Measurements from ENCODE around the gene GPR50. TPM values are rescaled to one million over a fixed set of nuclear protein-coding genes. Genes with fewer than 3 reads are reported as not detected.

GPR50 gene
- total RNA-seq, 6 donors from 2014 or later, result not detected

- 88% methylated on average over 7 of the region's 7 CpGs; no CpG with 5 or more reads in 1 of the 2 donors for WGBS, 2 donors
- Histone ChIP-seq H3K27me3 (peaks cover 0 to 12% (median 0%) of the 10 kb centered on the region in 4 donors), H3K9me3 (peaks cover 0 to 7% (median 0%) of the 10 kb centered on the region in 4 donors), H3K4me3 (no peak overlapping the region), H3K4me1 (peaks cover 0 to 7% (median 0%) of the 10 kb centered on the region in 4 donors), H3K27ac (no peak overlapping the region), H3K36me3 (no peaks in the 10 kb centered on the region)
- DNase-seq (no peak), ATAC-seq (ENCODE audit: low FRiP score in 2 of 2) (no peak)
- TF ChIP-seq POLR2AphosphoS5 (IDR thresholded peaks at IDR 0.05), result no peak
- no peak for TF ChIP-seq EP300 (IDR thresholded peaks at IDR 0.05)
- TF ChIP-seq CTCF (IDR thresholded peaks at IDR 0.05), result no peak
- TF ChIP-seq POLR2A (IDR thresholded peaks at IDR 0.05), result no peak
Measured at GRCh38 chrX:151181088-151181487, 4.7 kb downstream of the GPR50 start.

- TF ChIP-seq POLR2A (IDR thresholded peaks at IDR 0.05), result no peak
- TF ChIP-seq POLR2AphosphoS5 (IDR thresholded peaks at IDR 0.05), result no peak
- no peak for TF ChIP-seq EP300 (IDR thresholded peaks at IDR 0.05)
- no peak for TF ChIP-seq CTCF (IDR thresholded peaks at IDR 0.05)
- Histone ChIP-seq H3K4me3 (no peak overlapping the region), H3K27ac (no peak overlapping the region), H3K4me1 (no peaks in the 10 kb centered on the region), H3K9me3 (no peaks in the 10 kb centered on the region), H3K36me3 (no peaks in the 10 kb centered on the region), H3K27me3 (no peaks in the 10 kb centered on the region)
- DNase-seq (no peak), ATAC-seq (ENCODE audit: low FRiP score in 2 of 2) (no peak)
- 53 to 54% methylated on average over 6 of the region's 6 CpGs for WGBS, 2 donors
Measured at GRCh38 chrX:151183233-151183753, 6.9 kb downstream of the GPR50 start.

- Histone ChIP-seq H3K4me1 (no peaks in the 10 kb centered on the region), H3K36me3 (no peaks in the 10 kb centered on the region), H3K4me3 (no peak overlapping the region), H3K27ac (no peak overlapping the region), H3K27me3 (no peaks in the 10 kb centered on the region), H3K9me3 (no peaks in the 10 kb centered on the region)
- ATAC-seq (ENCODE audit: low FRiP score in 2 of 2), result no peak
- DNase-seq, result no peak
- 21 to 36% methylated on average over 13 to 14 of the region's 14 CpGs for WGBS, 2 donors
- TF ChIP-seq POLR2AphosphoS5 (IDR thresholded peaks at IDR 0.05) (no peak), POLR2A (IDR thresholded peaks at IDR 0.05) (no peak)
Measured at GRCh38 chrX:151183912-151184565, 7.7 kb downstream of the GPR50 start.

GRCh38 chrX:151184705-151185104, 8.3 kb downstream of the GPR50 start:
- H3K36me3 ChIP-seq, result no peaks in the 10 kb centered on the region
- H3K27ac ChIP-seq, result no peak overlapping the region
- ATAC-seq (ENCODE audit: low FRiP score in 2 of 2) (no peak), DNase-seq (no peak)
- no peaks in the 10 kb centered on the region for H3K9me3 ChIP-seq
- H3K4me1 ChIP-seq, result no peaks in the 10 kb centered on the region
- 72 to 77% methylated on average over 2 of the region's 2 CpGs for WGBS, 2 donors
- no peaks in the 10 kb centered on the region for H3K27me3 ChIP-seq
- no peak overlapping the region for H3K4me3 ChIP-seq
- TF ChIP-seq POLR2A (IDR thresholded peaks at IDR 0.05) (no peak), POLR2AphosphoS5 (IDR thresholded peaks at IDR 0.05) (no peak), CTCF (IDR thresholded peaks at IDR 0.05) (no peak), EP300 (IDR thresholded peaks at IDR 0.05) (no peak)

GRCh38 chrX:151206871-151207270, 30.5 kb downstream of the GPR50 start:
- Histone ChIP-seq H3K4me3 (no peak overlapping the region), H3K9me3 (no peaks in the 10 kb centered on the region), H3K4me1 (no peaks in the 10 kb centered on the region), H3K27ac (no peak overlapping the region), H3K27me3 (no peaks in the 10 kb centered on the region), H3K36me3 (no peaks in the 10 kb centered on the region)
- no peak for ATAC-seq (ENCODE audit: low FRiP score in 2 of 2)
- no peak for TF ChIP-seq POLR2A (IDR thresholded peaks at IDR 0.05)
- no peak for TF ChIP-seq POLR2AphosphoS5 (IDR thresholded peaks at IDR 0.05)
- no peak for TF ChIP-seq CTCF (IDR thresholded peaks at IDR 0.05)
- TF ChIP-seq EP300 (IDR thresholded peaks at IDR 0.05), result no peak
- no peak for DNase-seq
- 71 to 73% methylated on average over 2 of the region's 2 CpGs for WGBS, 2 donors
